Vagina (tissue), 2 donors: ENCODE results near the gene TTC34. TPM values are rescaled to one million over a fixed set of nuclear protein-coding genes. Genes with fewer than 3 reads are reported as not detected.
A peak's percentile ranks its signal among the peaks of the same experiment; 100 is the strongest.
"Not testable (repeated sequence)": the region's sequence is repeated elsewhere in the genome, so short reads cannot be mapped to it uniquely, and the experiment has no call there.

ENCODE experiments used
- DNase-seq, 2 donors: peaks; one replicate each; pipeline ENCODE4 v3.0.0-alpha.2; 2017; ENCODE audit errors: extremely low spot score in 2 of 2
- H3K27ac ChIP-seq: fragments of 200-600 bp; sonication (generic); one replicate; pipeline ENCODE4 v1.5.1; 2019
- H3K27me3 ChIP-seq: fragments of 200-600 bp; sonication (generic); one replicate; pipeline ENCODE4 v1.5.1; 2019
- H3K36me3 ChIP-seq, 2 donors: fragments of 200-600 bp; sonication (generic); one replicate each; pipeline ENCODE4 v1.5.1; 2017 to 2019
- H3K4me1 ChIP-seq: fragments of 200-600 bp; sonication (generic); one replicate; pipeline ENCODE4 v1.5.1; 2019
- H3K4me3 ChIP-seq, 2 donors: fragments of 200-600 bp; sonication (generic); 1 replicate in 1 of 2; 2 replicates in 1 of 2; pipeline ENCODE4 v1.5.1; 2016 to 2019
- H3K9me3 ChIP-seq: fragments of 200-600 bp; sonication (generic); one replicate; pipeline ENCODE4 v1.5.1; 2019
- intact Hi-C: fragments of 100-400 bp; cut with DNase I; formaldehyde crosslinking; loops from one replicate; pipeline ENCODE4 v1.15.1; 2023
- total RNA-seq: library from RNA; depleted of rRNA; stranded (reverse); fragments of >200 nt; gene quantifications from one replicate; pipeline ENCODE4 v1.2.3, GENCODE V29; 2016

The TTC34 gene
- total RNA-seq, 1 donor from 2014 or later, result under 0.01 TPM

DNA sequence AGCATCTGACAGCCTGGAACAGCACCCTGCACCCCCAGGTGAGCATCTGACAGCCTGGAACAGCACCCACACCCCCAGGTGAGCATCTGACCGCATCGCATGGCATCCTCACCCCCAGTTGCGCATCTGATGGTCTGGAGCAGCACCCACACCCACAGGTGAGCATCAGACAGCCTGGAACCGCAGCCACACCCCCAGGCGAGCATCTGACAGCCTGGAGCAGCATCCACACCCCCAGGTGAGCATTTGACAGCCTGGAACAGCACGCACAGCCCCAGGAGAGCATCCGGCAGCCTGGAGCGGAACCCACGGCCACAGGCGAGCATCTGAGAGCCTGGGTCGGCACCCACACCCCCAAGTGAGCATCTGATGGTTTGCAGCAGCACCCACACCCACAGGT is 118.6 kb downstream of the TTC34 start:
- H3K4me1 ChIP-seq, H3K27ac ChIP-seq, DNase-seq, H3K4me3 ChIP-seq, H3K27me3 ChIP-seq, H3K9me3 ChIP-seq, H3K36me3 ChIP-seq, intact Hi-C loops: not testable (repeated sequence)

DNA sequence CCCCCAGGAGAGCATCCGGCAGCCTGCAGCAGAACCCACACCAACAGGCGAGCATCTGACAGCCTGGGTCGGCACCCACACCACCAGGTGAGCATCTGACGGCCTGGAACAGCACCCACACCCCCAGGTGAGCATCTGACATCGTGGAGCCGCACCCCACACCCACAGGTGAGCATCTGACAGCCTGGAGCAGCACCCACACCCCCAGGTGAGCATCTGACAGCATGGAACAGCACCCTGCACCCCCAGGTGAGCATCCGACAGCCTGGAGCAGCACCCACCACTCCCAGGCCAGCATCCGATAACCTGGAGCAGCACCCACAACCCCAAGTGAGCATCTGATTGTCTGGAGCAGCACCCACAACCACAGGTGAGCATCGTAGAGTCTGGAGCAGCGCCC is 124.8 kb downstream of the TTC34 start:
- intact Hi-C loops, H3K9me3 ChIP-seq, H3K4me3 ChIP-seq, H3K4me1 ChIP-seq, H3K27me3 ChIP-seq, H3K27ac ChIP-seq, H3K36me3 ChIP-seq, DNase-seq: not testable (repeated sequence)

DNA sequence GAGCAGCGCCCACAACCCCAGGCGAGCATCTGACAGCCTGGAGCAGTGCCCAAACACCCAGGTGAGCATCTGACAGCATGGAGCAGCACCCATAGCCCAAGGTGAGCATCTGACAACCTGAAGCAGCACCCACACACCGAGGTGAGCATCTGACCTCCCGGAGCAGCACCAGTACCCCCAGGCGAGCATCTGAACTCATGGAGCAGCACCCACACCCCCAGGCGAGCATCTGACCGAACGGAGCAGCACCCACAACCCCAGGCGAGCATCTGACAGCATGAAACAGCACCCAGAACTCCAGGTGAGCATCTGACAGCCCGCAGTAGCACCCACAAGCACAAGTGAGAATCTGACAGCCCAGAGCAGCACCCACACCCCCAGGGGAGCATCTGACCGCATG is 129.8 kb downstream of the TTC34 start:
- H3K27me3 ChIP-seq, H3K27ac ChIP-seq, H3K4me1 ChIP-seq, H3K4me3 ChIP-seq, H3K9me3 ChIP-seq, H3K36me3 ChIP-seq, DNase-seq, intact Hi-C loops: not testable (repeated sequence)

DNA sequence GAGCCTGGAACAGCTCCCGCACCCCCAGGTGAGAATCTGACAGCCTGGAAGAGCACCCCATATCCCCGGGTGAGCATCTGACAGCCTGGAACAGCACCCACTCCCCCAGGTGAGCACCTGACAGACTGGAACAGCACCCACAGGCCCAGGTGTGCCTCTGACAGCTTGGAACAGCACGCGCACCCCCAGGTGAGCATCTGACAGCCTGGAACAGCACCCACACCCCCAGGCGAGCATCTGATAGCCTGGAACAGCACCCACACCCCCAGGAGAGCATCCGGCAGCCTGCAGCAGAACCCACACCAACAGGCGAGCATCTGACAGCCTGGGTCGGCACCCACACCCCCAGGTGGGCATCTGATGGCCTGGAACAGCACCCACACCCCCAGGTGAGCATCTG is 141.7 kb downstream of the TTC34 start:
- H3K27ac ChIP-seq, DNase-seq, H3K36me3 ChIP-seq, H3K4me3 ChIP-seq, H3K27me3 ChIP-seq, intact Hi-C loops, H3K4me1 ChIP-seq, H3K9me3 ChIP-seq: not testable (repeated sequence)

DNA sequence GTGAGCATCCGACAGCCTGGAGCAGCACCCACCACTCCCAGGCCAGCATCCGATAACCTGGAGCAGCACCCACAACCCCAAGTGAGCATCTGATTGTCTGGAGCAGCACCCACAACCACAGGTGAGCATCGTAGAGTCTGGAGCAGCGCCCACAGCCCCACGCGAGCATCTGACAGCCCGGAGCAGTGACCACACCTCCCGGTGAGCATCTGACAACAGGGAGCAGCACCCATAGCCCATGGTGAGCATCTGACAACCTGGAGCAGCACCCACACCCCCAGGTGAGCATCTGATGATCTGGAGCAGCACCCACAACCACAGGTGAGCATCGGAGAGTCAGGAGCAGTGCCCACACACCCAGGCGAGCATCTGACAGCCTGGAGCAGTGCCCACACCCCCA is 143.6 kb downstream of the TTC34 start:
- DNase-seq, intact Hi-C loops, H3K27ac ChIP-seq, H3K4me1 ChIP-seq, H3K4me3 ChIP-seq, H3K36me3 ChIP-seq, H3K9me3 ChIP-seq, H3K27me3 ChIP-seq: not testable (repeated sequence)

DNA sequence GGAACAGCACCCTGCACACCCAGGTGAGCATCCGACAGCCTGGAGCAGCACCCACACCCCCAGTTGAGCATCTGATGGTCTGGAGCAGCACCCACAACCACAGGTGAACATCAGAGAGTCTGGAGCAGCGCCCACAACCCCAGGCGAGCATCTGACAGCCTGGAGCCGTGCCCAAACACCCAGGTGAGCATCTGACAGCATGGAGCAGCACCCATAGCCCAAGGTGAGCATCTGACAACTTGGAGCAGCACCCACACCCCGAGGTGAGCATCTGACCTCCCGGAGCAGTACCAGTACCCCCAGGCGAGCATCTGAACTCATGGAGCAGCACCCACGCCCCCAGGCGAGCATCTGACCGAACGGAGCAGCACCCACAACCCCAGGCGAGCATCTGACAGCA is 144.4 kb downstream of the TTC34 start:
- H3K27ac ChIP-seq, H3K27me3 ChIP-seq, H3K36me3 ChIP-seq, H3K4me1 ChIP-seq, DNase-seq, H3K4me3 ChIP-seq, H3K9me3 ChIP-seq, intact Hi-C loops: not testable (repeated sequence)

DNA sequence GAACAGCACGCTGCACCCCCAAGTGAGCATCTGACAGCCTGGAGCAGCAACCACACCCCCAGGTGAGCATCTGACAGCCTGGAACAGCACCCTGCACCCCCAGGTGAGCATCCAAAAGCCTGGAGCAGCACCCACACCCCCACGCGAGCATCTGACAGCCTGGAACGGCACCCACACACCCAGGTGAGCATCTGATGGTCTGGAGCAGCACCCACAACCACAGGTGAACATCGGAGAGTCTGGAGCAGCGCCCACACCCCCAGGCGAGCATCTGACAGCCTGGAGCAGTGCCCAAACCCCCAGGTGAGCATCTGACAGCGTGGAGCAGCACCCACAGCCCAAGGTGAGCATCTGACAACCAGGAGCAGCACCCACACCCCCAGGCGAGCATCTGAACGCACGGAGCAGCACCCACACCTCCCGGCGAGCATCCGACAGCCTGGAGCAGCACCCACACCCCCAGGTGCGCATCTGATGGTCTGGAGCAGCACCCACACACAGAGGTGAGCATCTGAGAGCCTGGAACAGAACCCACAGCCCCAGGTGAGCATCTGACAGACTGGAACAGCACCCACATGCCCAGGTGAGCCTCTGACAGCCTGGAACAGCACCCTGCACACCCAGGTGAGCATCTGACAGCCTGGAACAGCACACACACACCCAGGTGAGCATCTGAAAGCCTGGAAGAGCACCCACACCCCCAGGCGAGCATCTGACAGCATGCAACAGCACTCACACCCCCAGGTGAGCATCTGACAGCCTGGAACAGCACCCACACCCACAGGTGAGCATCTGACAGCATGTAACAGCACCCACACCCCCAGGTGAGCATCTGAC is 145.7 kb downstream of the TTC34 start:
- H3K9me3 ChIP-seq, H3K4me1 ChIP-seq, intact Hi-C loops, H3K4me3 ChIP-seq, H3K27ac ChIP-seq, DNase-seq, H3K36me3 ChIP-seq, H3K27me3 ChIP-seq: not testable (repeated sequence)

DNA sequence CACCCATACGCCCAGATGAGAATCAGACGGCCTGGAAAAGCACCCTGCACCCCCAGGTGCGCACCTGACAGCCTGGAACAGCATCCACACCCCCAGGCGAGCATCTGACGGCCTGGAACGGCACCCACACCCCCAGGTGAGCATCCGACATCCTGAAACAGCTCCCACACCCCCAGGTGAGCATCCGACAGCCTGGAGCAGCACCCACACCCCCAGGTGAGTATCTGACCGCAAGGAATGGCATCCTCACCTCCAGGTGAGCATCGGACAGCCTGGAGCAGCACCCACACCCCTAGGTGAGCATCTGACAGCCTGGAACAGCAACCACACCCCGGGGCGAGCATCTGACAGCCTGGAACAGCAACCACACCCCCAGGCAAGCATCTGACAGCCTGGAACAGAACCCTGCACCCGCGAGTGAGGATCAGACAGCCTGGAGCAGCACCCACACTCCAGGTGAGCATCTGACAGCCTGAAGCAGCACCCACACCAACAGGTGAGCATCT is 147.0 kb downstream of the TTC34 start:
- H3K36me3 ChIP-seq, H3K9me3 ChIP-seq, H3K27me3 ChIP-seq, intact Hi-C loops, H3K4me1 ChIP-seq, H3K27ac ChIP-seq, H3K4me3 ChIP-seq: not testable (repeated sequence)
- DNase-seq, result peak in 1 of 2 donors; percentile 92

DNA sequence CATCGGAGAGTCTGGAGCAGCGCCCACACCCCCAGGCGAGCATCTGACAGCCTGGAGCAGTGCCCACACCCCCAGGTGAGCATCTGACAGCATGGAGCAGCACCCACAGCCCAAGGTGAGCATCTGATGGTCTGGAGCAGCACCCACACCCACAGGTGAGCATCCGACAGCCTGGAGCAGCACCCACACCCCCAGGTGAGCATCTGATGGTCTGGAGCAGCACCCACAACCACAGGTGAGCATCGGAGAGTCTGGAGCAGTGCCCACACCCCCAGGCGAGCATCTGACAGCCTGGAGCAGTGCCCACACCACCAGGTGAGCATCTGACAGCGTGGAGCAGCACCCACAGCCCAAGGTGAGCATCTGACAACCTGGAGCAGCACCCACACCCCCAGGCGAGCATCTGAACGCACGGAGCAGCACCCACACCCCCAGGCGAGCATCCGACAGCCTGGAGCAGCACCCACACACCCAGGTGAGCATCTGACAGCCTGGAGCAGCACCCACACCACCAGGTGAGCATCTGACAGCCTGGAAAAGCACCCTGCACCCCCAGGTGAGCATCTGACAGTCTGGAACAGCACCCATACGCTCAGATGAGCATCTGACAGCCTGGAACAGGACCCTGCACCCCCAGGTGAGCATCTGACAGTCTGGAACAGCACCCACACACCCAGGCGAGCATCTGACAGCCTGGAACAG is 147.6 kb downstream of the TTC34 start:
- H3K36me3 ChIP-seq, H3K9me3 ChIP-seq, H3K4me3 ChIP-seq, H3K4me1 ChIP-seq, DNase-seq, intact Hi-C loops, H3K27ac ChIP-seq, H3K27me3 ChIP-seq: not testable (repeated sequence)

DNA sequence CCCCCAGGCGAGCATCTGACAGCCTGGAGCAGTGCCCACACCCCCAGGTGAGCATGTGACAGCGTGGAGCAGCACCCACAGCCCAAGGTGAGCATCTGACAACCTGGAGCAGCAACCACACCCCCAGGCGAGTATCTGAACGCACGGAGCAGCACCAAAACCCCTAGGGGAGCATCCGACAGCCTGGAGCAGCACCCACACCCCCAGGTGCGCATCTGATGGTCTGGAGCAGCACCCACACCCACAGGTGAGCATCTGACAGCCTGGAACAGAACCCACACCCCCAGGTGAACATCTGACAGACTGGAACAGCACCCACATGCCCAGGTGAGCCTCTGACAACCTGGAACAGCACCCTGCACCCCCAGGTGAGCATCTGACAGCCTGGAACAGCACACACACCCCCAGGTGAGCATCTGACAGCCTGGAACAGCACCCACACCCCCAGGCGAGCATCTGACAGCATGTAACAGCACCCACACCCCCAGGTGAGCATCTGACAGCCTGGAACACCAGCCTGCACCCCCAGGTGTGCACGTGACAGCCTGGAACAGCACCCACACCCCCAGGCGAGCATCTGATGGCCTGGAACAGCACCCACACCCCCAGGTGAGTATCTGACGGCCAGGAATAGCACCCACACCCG is 148.4 kb downstream of the TTC34 start:
- H3K4me3 ChIP-seq, H3K4me1 ChIP-seq, H3K27me3 ChIP-seq, DNase-seq, H3K36me3 ChIP-seq, H3K27ac ChIP-seq, intact Hi-C loops, H3K9me3 ChIP-seq: not testable (repeated sequence)

DNA sequence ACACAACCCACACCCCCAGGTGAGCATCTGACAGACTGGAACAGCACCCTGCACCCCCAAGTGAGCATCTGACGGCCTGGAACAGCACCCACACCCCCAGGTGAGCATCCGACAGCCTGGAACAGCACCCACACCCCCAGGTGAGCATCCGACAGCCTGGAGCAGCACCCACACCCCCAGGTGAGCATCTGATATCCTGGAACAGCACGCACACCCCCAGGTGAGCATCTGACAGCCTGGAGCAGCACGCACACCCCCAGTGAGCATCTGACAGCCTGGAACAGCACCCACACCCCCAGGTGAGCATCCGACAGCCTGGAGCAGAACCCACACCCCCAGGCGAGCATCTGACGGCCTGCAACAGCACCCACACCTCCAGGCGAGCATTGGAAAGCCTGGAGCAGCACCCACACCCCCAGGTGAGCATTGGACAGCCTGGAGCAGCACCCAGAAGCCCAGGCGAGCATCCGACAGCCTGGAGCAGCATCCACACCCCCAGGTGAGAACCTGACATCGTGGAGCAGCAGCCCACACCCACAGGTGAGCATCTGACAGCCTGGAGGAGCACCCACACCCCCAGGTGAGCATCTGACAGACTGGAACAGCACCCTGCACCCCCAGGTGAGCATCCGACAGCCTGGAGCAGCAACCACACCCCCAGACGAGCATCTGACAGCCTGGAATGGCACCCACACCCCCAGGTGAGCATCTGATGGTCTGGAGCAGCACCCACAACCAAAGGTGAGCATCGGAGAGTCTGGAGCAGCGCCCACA is 149.2 kb downstream of the TTC34 start:
- H3K4me3 ChIP-seq, H3K36me3 ChIP-seq, H3K27ac ChIP-seq, H3K27me3 ChIP-seq, DNase-seq, H3K9me3 ChIP-seq, H3K4me1 ChIP-seq, intact Hi-C loops: not testable (repeated sequence)
